Measurements from ENCODE around the gene FRMD4B.

The FRMD4B gene

GRCh38 chr3:69174871-69175737 is 210.8 kb downstream of the FRMD4B start:
- DNase-seq (ENCODE audit: low read depth, low spot score), result no peak

GRCh38 chr3:69174445-69174844 is 211.4 kb downstream of the FRMD4B start:
- no peak for DNase-seq (ENCODE audit: low read depth, low spot score)

GRCh38 chr3:69172058-69172457 is 213.8 kb downstream of the FRMD4B start:
- DNase-seq (ENCODE audit: low read depth, low spot score), result no peak

- DNase-seq (ENCODE audit: low read depth, low spot score), result no peak
Measured at GRCh38 chr3:69166446-69166845, 219.4 kb downstream of the FRMD4B start.

- DNase-seq (ENCODE audit: low read depth, low spot score), result no peak
Measured at GRCh38 chr3:69165744-69166143, 220.1 kb downstream of the FRMD4B start.

- DNase-seq (ENCODE audit: low read depth, low spot score), result no peak
Measured at GRCh38 chr3:69164296-69164695, 221.6 kb downstream of the FRMD4B start.

GRCh38 chr3:69162308-69162980 is 223.4 kb downstream of the FRMD4B start:
- no peak for DNase-seq (ENCODE audit: low read depth, low spot score)

- no peak for DNase-seq (ENCODE audit: low read depth, low spot score)
Measured at GRCh38 chr3:69161587-69162307, 224.1 kb downstream of the FRMD4B start.

GRCh38 chr3:69160525-69160924 is 225.4 kb downstream of the FRMD4B start:
- DNase-seq (ENCODE audit: low read depth, low spot score), result no peak

- no peak for DNase-seq (ENCODE audit: low read depth, low spot score)
Measured at GRCh38 chr3:69160107-69160506, 225.8 kb downstream of the FRMD4B start.

- no peak for DNase-seq (ENCODE audit: low read depth, low spot score)
Measured at GRCh38 chr3:69149586-69149985, 236.3 kb downstream of the FRMD4B start.

GRCh38 chr3:69145688-69146087 is 240.2 kb downstream of the FRMD4B start:
- DNase-seq (ENCODE audit: low read depth, low spot score), result no peak

- no peak for DNase-seq (ENCODE audit: low read depth, low spot score)
Measured at GRCh38 chr3:69144631-69145245, 241.2 kb downstream of the FRMD4B start.

- DNase-seq (ENCODE audit: low read depth, low spot score), result no peak
Measured at GRCh38 chr3:69143612-69144011, 242.3 kb downstream of the FRMD4B start.

GRCh38 chr3:69142797-69143454 is 243.0 kb downstream of the FRMD4B start:
- no peak for DNase-seq (ENCODE audit: low read depth, low spot score)

- DNase-seq (ENCODE audit: low read depth, low spot score), result no peak
Measured at GRCh38 chr3:69142090-69142489, 243.8 kb downstream of the FRMD4B start.

- DNase-seq (ENCODE audit: low read depth, low spot score), result no peak
Measured at GRCh38 chr3:69141313-69141712, 244.6 kb downstream of the FRMD4B start.

- DNase-seq (ENCODE audit: low read depth, low spot score), result no peak
Measured at GRCh38 chr3:69137412-69137811, 248.5 kb downstream of the FRMD4B start.

GRCh38 chr3:69137005-69137404 is 248.9 kb downstream of the FRMD4B start:
- DNase-seq (ENCODE audit: low read depth, low spot score), result no peak

GRCh38 chr3:69130689-69131088 is 255.2 kb downstream of the FRMD4B start:
- DNase-seq (ENCODE audit: low read depth, low spot score), result no peak

- no peak for DNase-seq (ENCODE audit: low read depth, low spot score)
Measured at GRCh38 chr3:69129531-69129930, 256.4 kb downstream of the FRMD4B start.
